Measurements from ENCODE around the gene TMCO2.

Gene TMCO2

GRCh38 chr1:40247655-40248054 is at the start of gene TMCO2:
TSS of gene TMCO2 (plus strand) at chr1:40247937. CDS start at chr1:40247994, 57 bp downstream.
- TF ChIP-seq CTCF (IDR thresholded peaks at IDR 0.05): no peak

- no peak for TF ChIP-seq CTCF (IDR thresholded peaks at IDR 0.05)
Measured at GRCh38 chr1:40199126-40199525, 48.6 kb upstream of the TMCO2 start.

- TF ChIP-seq CTCF (IDR thresholded peaks at IDR 0.05): no peak
Measured at GRCh38 chr1:40204856-40205255, 42.9 kb upstream of the TMCO2 start.

- TF ChIP-seq CTCF (IDR thresholded peaks at IDR 0.05): no peak
Measured at GRCh38 chr1:40210511-40211204, 37.1 kb upstream of the TMCO2 start.

GRCh38 chr1:40218333-40218732 is 29.4 kb upstream of the TMCO2 start:
- TF ChIP-seq CTCF (IDR thresholded peaks at IDR 0.05): no peak

GRCh38 chr1:40221977-40222772 is 25.6 kb upstream of the TMCO2 start:
- no peak for TF ChIP-seq CTCF (IDR thresholded peaks at IDR 0.05)

- TF ChIP-seq CTCF (IDR thresholded peaks at IDR 0.05): no peak
Measured at GRCh38 chr1:40224040-40224439, 23.7 kb upstream of the TMCO2 start.

Measured in LNCAP (cell line).